ENCODE measurements around the gene MCRIP1.
"Not testable (repeated sequence)": the region's sequence is repeated elsewhere in the genome, so short reads cannot be mapped to it uniquely, and the experiment has no call there.

The MCRIP1 gene

DNA sequence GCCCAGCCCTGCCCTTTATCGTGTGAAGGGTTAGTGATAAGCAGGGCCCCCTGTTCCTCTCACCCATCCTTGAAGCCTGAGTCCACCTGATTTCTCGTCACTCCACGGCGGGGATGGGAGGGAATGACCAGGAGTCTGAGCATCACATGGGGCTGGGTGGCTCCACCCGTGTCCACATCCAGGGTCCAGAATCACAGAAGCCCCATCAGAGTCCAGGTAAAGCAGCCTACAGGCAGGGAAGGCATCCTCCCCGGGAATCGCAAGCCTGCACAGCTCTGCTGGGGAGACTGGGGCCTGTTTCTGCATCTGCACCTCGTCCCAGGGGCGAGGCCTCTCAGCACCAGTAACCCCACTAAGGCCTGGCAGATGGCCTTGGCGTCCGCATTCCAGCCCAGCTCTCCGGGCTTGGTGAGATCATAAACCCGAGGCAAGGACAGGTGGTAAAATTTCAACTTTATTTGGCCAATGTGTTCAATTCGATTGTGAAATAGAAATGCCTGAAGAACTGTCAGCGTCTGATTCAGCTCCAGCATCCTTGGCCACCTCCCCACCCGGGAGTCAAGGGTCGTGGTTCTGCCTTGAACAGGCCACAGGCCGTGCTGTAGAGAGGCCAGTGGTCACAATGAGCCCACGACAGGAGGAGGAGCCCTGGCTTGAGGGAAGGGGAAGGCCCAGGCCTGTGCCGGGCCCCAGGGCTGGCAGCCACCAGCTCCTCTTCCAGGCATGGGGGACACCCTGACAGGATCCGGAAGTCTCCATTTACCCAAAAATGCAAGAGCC, 9.8 kb upstream of the MCRIP1 start:
- FAIRE-seq (no peak), DNase-seq (ENCODE audit: extremely low spot score, insufficient read length, low read depth) (no peak)

DNA sequence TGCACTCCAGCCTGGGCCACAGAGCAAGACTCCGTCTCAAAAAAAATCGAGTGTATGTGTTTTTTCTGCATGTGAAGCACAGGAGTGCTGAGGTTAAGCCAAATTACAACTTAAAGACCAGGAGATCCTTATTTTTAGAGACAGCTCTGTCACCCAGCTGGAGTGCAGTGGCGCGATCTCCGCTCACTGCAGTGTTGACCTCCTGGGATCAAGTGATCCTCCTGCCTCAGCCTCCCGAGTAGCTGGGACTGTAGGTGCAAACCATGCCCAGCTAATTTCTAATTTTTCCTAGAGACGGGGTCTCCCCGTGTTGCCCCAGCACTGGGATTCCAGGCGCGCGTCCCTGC, 9.3 kb upstream of the MCRIP1 start:
- DNase-seq (ENCODE audit: extremely low spot score, insufficient read length, low read depth) (no peak), FAIRE-seq (no peak)

DNA sequence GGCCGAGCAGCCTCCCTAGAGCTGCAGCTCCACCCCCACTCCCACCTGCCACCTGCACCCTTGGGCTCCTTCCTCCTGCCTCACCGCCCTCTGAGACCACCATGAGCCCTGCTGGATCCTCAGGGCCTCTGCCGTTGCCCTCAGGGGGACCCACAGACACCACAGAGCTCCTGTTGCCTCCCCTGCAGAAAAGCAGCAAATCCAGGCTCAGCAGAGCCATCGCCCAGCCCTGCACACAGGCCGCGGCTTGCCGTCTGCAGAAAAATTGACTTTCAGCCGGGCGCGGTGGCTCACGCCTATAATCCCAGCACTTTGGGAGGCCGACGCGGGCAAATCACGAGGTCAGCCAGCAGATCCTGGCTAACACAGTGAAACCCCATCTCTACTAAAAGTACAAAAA, 8.8 kb upstream of the MCRIP1 start:
- DNase-seq (ENCODE audit: extremely low spot score, insufficient read length, low read depth) (no peak), FAIRE-seq (no peak)

DNA sequence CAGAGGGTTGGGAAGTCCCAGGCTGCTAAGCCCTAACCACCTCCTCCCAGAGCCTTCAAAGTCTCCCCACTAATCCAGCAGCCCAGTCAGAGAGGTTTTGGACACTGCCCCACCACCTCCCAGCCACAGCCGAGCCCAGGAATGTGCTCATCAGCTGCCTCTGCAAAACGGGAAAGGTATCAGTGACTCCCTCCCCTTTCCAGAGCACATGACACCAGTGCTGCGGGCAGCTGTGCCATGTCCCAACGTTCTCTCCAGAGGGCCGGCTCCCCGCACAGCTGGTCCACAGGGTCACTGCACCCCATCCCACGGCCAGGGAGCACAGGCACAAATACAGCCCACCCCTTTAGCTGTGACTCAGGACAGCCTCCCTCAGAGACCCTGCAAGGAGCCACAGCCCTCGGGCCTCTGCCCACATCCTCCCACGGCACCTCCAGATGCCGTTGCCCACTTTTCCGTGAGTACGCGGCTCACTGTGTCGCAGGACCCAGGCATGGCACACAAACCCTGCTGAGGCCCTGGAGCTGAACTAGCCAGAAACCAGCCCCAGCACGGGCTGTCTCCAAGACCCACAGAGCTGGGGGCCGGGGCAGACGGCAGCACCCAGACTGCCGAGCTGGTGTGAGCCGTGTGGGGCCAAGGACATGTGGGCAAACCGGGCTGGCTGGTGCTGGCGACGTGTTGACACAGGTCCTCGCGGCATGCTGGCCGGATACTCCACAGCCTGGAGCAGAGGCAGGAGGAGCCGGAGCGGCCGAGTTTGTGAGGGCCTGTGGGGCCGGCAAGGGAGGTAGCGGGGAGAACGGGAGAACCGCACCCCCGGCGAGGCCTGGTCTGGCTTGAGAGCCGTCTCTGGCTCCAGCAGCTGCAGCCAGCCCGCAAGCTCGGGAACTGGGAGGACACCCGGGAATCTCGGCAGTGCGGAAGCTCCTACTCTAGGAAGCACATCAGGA, 8.0 kb upstream of the MCRIP1 start:
- FAIRE-seq (no peak), DNase-seq (ENCODE audit: extremely low spot score, insufficient read length, low read depth) (no peak)

DNA sequence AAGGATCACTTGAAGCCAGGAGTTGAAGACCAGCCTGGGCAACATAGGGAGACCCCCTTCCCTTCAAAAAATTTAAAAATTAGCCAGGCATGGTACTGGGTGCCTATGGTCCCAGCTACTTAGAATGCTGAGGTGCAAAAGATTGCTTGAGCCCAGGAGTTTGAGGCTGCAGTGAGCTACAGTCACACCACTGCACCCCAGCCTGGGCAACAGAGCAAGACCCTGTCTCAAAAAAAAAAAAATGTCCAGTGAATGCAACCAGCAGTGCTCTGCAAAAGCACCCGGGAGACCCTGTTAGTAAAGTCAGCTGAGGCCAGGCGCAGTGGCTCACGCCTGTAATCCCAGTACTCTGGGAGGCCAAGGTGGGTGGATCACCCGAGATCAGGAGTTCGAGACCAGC, 7.0 kb upstream of the MCRIP1 start:
- not testable (repeated sequence) for DNase-seq (ENCODE audit: extremely low spot score, insufficient read length, low read depth); FAIRE-seq

DNA sequence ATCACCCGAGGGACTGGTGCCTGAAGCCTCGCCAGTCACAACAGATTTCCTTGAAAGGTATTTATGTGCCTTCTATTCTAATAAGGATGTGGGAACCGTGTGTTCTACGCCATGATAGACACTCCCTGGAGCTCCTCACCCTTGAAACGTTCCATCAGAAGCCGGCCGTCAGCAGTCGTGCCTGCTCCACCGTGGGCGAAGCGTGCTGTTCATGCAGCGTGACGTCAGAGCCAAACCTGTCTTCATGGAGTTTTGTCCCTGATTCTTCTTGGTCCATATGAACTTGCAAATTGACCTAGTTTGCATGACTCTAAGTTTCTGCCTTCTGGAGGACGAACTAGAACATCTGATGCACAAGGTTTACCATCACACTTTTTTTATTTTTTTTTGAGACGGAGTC, 6.2 kb upstream of the MCRIP1 start:
- DNase-seq (ENCODE audit: extremely low spot score, insufficient read length, low read depth) (no peak), FAIRE-seq (no peak)

DNA sequence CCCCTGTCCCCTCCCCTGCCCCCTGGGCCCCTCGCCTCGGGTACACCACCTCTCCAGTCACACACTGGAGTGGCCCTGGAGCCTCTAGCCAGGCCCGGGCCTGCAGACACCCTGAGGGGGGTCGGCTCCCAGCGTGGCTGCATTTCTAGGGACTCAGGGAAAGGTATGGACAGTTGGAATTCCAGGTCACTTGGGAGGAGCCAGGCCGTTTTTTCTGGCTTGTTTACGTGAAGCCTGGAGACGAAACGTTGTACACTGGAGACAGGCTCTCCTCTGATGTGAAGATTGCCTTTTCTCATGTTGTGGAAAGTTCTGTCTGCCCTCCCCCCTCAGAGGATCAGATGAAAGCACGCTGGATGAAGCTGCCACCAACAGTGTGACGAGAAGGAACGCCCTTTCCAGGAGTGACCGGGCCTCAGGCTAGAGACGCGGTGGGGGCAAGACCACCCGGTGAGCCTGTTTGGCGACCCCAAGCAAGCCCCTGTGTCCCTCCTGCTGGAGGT, 5.7 kb upstream of the MCRIP1 start:
- DNase-seq (ENCODE audit: extremely low spot score, insufficient read length, low read depth) (no peak), FAIRE-seq (no peak)

DNA sequence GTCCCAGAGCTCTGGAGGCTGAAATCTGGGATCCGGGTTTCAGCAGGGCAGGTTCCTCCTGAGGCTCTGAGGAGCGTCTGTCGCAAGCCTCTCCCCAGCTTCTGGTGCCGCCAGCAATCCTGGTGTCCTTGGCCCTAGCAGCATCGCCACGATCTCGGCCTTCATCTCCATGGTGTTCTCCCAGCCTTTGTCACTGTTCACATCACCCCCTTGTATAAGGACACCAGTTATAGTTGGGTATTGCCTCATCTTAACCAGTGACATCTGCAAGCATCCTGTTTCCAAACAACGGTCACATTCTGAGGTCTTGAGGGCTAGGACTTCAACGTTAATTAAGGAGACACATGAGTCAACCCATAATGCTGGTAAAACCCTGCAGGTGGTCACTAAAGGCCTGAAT, 4.5 kb upstream of the MCRIP1 start:
- DNase-seq (ENCODE audit: extremely low spot score, insufficient read length, low read depth) (no peak), FAIRE-seq (no peak)

DNA sequence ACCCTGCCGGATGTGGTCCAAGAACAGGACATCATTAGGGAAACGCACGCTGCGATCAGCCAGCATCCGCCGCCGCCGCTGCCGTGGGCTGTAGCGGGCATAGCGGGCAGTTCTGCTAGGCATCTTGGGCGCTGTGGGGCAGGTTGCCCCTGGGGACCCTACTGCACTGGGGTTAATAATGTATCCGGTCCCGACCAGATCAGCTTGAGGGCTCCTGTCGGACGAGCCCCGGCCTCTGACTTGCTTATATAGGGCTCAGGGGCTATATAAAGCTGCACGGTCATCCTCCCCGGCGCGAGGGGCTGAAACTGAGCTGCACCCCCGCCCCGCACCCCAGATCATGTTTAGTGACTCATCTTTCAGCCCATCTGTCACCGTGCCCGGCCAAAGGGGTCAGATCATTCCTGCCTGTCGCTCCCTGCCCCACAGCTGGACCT, 1.8 kb upstream of the MCRIP1 start, which contains the start of gene PPP1R27:
PPP1R27 (minus strand) TSS at position 220 of the 437 bp plus-strand sequence; CDS start at position 123, 97 bp downstream.
- DNase-seq (ENCODE audit: extremely low spot score, insufficient read length, low read depth) (no peak), FAIRE-seq (no peak)

DNA sequence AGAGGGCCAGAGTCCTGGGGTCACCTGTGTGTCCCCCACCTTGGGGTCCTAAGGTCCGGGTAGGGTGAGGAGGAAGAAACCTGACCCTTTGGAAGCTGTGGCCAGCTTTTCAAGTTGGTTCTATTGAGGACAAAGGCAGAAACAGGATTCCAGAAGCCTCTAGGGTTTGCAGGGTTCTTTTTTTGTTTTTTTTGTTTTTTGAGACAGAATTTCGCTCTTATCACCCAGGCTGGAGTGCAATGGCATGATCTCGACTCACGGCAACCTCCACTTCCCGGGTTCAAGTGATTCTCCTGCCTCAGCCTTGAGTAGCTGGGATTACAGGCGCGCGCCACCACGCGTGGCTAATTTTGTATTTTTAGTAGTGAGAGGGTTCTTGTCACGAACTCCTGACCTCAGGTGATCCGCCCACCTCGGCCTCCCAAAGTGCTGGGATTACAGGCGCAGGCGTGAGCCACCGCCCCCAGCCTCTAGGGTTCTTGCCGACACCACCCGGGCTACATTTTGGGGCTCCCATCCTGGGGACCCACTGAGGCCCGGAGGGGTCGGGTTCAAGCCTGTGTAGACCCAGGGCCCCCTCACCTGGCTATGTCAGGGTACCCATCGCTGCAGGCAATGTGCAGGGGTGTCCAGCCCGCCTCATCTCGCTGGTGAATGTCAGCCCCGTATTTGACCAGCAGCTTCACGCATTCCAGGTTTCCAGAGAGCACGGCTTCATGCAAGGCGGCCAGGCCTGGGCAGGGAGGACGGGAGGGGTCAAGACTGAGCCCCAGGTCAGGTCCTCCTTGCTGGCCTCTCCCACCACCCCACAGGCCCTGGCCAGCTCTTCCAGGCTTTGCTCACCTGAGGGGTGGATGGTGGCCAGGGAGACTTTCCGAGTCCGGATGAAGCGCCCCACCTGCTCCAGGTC, 1.1 kb upstream of the MCRIP1 start:
- DNase-seq (ENCODE audit: extremely low spot score, insufficient read length, low read depth), result no peak
- FAIRE-seq, result no peak

DNA sequence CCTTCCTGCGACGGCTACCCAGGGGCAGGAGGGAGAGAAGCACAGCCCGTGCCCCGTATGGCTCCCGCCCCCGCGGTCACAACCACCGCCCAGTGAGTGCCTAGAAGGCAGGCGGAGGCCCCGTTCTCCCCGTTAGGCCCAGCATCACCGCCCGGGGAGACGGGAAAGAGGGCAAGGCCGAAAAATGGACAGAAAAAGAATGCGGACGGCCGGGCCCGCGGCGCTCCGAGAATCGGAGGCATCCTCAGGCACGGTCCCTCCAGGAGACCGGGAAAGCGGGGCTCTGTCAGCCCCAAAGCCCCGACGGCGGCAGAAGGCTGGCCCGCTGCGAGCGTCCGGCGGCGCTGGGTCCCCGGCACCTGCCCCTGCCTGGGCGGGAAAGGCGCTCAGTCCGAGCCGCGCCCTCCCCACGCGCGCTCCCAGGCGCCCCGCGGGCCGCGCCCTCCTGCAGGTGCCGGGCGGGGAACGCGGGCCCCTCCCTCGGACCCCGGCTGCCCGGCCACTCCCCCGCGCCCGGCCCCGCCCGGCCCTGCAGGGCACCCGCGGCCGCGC, 407 bp downstream of the MCRIP1 start:
- FAIRE-seq, result no peak
- DNase-seq (ENCODE audit: extremely low spot score, insufficient read length, low read depth), result no peak

DNA sequence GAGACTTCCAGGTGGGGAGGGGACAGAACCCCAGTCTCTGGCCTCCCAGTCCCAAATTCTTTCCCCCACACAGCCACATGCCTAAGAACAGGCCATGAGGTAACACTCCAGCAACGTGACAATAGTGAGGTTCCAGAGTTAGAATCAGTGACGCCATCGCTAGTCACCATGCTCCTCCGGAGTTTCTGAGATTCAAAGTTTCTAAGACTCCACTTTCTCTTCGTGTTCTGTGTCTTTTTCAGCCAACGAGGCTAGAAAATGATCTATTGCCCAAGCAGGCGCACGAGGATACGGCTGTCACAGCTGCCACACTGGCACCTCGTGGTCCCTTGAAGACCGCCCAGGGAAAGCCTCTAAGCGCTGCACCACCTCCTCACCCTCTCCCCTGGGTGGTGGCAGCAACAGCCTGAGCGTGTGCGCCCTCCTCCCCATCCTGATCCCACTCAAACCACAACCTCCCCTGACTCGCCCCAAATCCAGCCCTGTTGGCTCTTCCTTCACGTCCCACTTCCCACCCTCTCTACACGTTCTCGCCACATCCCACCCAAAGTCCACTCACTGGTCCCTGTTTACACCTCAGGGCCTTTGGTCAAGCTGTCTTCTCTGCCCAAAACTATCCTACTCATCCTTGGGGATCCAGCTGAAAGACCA, 1.0 kb downstream of the MCRIP1 start:
- peak; percentile 29 for FAIRE-seq
- no peak for DNase-seq (ENCODE audit: extremely low spot score, insufficient read length, low read depth)

DNA sequence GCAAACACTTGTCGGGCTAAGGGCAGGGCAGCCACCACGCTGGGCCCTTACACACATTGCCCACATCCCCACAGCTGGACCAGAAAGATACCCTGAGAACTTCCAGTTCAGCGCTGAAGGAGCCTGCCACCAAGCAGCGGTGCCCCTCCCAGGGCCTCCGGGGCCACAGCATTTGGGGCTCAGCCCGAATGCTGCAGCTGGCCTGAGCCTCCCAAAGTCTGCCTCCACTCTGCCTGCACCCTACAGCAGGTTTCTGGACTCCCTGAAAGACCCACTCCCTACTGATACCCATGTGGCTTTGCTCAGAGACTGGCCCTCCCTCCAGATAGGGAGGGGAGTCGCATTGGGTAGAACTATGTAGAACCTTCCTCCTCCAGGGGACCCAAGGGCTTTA, 1.5 kb downstream of the MCRIP1 start:
- FAIRE-seq, result peak; percentile 21
- DNase-seq (ENCODE audit: extremely low spot score, insufficient read length, low read depth), result no peak

DNA sequence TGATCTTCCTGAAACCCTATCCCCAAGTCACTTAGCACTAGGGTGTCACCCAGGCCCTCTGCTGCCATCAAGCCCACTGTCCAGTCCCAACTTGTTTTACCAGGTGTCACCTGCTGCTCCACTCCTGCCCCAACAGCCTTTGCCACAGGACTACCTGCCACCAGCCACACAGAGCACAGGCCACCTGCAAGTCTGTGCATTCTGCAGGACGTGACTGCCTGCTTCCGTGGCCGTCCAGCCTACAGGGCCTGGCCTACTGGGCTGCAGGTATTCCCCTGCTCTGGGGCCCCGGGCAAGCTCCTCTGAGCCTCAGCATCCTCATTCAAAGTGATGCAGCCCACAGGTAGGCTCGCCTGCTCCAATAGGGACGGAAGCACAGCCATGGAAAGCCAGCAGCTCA, 3.2 kb downstream of the MCRIP1 start:
- no peak for DNase-seq (ENCODE audit: extremely low spot score, insufficient read length, low read depth)
- FAIRE-seq, result no peak

DNA sequence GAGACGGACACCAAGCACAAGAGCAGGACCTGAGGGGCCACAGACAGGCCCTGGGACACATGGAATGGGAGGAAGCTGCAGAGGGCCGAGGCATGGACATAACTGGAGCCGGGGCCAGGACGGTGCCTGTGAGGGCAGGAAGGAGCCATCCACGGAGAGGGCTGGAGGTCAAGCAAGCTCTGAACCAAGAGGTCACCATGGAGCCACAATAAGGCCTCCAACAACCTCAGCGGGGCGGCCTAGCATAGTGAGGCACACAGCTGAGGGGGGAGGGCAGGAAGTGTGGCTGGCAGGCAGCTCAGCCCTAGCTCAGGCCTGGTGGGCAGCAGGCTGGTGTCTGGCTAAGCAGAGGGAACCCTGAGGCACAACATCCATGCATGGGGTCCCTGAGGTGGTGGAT, 4.4 kb downstream of the MCRIP1 start:
- FAIRE-seq (no peak), DNase-seq (ENCODE audit: extremely low spot score, insufficient read length, low read depth) (no peak)

DNA sequence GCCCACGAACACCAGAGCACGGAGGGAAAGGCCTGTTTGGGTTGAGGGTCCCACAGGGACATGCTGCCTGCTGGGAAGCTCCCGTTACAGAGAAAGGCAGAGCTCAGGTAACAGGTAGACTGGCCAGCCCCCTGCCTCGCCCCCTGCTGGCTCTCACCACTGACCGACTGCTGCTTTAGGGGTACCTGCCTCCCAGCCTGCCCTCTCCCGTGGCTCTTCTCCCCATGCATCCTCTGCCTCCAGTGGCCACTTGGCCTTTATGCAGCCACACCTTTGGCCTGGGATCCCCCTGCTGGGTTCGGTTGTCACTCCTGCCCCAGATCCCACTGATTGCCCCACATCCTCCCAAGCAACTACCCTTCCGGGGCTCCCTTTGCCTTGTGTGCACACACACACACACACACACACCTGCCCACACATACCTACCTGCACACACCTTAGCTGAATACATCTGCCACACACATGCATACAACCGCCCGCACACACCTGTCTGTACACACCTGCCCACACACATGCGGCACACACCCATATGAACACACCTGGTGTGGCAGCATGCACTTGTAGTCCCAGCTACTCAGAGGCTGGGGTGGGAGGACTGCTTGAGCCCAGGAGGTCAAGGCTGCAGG, 7.1 kb downstream of the MCRIP1 start:
- DNase-seq (ENCODE audit: extremely low spot score, insufficient read length, low read depth) (no peak), FAIRE-seq (no peak)

DNA sequence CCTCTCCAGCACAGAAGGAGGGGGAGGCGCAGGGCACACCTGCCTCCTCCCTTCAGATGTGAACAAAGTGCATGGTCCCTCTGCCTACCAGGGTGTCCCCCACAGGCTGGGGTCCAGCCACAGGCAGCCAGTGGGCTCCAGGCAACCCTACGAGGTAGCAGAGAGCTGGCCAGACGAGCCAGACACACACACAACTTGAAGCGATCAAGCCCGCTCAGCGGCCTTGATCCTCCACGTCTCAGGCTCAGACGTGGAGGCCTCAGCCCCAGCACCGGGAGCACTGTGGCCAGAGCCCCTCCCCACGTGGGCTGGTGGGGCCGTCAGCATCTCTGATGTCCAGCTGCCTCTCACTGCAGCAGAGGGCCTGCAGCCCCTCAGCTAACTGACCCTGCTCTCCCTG, 8.5 kb downstream of the MCRIP1 start:
- DNase-seq (ENCODE audit: extremely low spot score, insufficient read length, low read depth) (no peak), FAIRE-seq (no peak)

DNA sequence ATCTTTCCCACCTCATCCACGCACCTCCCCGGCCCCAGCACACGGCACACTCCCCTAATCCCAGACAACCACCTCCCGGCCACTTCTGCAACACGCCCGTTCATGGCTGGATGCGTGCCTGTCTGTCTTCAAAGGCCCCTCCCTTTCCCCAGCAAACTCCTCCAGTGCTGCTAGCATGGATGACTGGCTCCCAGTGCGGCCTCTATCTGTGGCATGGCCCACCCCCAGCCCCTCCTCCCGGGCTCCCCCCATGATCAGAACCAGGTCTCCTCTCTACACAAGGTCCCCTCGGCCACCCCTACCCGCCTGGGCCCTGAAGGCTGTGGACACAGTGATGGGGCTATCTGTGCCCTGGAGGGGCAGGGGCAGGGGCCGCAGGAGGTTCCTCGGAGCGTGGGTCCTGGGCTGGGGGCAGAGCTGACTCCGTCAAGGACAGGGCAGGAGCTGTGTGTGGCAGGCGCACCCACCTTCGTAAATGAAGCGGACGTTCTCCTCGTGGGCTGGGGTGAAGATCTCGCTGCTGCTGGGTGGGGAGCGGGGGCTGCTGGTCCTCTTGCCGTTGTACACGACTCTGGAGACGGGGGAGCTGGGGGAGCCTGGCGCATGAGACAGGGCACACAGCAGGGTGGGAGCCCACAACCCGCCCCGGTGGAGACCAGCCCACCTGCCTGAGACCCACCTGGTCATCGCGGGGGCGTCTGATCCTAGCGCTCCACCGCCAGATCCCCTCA, 9.1 kb downstream of the MCRIP1 start:
- no peak for FAIRE-seq
- no peak for DNase-seq (ENCODE audit: extremely low spot score, insufficient read length, low read depth)
